Coronary artery (tissue), 2 donors: ENCODE measurements around the gene DCLRE1C.
"Not testable (repeated sequence)": the region's sequence is repeated elsewhere in the genome, so short reads cannot be mapped to it uniquely, and the experiment has no call there.

ENCODE experiments used
- DNase-seq: peaks from one replicate; pipeline ENCODE4 v3.0.0-alpha.2; 2017; ENCODE audit warnings: low spot score
- H3K27ac ChIP-seq, 2 donors: fragments of 200-600 bp; sonication (generic); one replicate each; pipeline ENCODE4 v1.5.1; 2016 to 2019
- H3K4me3 ChIP-seq: fragments of 200-600 bp; sonication (generic); 2 replicates; pipeline ENCODE4 v1.5.1; 2016; ENCODE audit warnings: mild to moderate bottlenecking, moderate library complexity
- TF ChIP-seq, protein P1 (sequence below): fragments of 200-600 bp; sonication (generic); IDR thresholded peaks from one replicate; pipeline ENCODE4 v1.5.1; 2019; ENCODE audit warnings: antibody characterized with exemption

Gene DCLRE1C

DNA sequence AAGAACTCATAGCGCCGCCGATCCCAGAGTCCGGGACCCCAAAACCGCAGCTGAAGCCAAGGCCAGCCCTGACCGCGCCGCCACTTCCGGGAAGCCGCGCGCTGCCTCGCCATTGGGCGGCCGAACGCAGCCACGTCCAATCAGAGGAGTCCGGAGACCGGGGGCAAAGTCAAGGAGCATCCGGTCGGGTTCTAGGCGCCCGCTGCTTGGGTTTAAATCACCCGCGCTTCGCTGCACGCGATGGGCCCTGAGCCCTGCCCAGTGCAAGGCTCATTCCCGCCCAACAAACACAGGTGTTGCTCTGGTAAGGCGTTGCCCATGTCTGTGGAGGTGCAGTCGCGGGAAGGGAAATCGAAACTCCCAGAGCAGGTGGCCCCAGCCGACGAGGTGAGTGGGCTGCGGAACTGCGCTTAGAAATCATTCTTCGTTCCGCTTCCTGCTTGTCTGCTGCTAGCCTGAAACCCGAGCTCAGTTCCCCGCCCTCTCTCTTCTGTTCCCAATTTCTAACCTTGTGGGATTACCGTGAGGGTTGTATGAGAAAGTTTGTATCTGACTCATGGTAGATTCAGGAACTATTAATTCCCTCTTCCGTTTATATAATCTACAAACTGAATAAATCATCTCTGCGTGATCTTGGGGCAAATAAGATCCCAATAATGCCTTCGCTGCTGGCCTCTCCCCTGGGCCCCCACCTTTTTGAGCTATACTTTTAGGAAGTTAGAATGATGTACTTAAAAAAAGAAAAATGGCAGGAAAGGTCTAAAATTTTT is at the start of gene DCLRE1C:
TSS of gene DCLRE1C (minus strand) at position 96 of the 770 bp plus-strand sequence. CDS start at position 10, 86 bp downstream.
- H3K4me3 ChIP-seq = peak within 1 kb of the TSS; percentile 91
- H3K27ac ChIP-seq = peak within 1 kb of the TSS; percentile 67 to 97
- TF ChIP-seq, protein P1, sequence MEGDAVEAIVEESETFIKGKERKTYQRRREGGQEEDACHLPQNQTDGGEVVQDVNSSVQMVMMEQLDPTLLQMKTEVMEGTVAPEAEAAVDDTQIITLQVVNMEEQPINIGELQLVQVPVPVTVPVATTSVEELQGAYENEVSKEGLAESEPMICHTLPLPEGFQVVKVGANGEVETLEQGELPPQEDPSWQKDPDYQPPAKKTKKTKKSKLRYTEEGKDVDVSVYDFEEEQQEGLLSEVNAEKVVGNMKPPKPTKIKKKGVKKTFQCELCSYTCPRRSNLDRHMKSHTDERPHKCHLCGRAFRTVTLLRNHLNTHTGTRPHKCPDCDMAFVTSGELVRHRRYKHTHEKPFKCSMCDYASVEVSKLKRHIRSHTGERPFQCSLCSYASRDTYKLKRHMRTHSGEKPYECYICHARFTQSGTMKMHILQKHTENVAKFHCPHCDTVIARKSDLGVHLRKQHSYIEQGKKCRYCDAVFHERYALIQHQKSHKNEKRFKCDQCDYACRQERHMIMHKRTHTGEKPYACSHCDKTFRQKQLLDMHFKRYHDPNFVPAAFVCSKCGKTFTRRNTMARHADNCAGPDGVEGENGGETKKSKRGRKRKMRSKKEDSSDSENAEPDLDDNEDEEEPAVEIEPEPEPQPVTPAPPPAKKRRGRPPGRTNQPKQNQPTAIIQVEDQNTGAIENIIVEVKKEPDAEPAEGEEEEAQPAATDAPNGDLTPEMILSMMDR = no peak
- peak; percentile 95 for DNase-seq

DNA sequence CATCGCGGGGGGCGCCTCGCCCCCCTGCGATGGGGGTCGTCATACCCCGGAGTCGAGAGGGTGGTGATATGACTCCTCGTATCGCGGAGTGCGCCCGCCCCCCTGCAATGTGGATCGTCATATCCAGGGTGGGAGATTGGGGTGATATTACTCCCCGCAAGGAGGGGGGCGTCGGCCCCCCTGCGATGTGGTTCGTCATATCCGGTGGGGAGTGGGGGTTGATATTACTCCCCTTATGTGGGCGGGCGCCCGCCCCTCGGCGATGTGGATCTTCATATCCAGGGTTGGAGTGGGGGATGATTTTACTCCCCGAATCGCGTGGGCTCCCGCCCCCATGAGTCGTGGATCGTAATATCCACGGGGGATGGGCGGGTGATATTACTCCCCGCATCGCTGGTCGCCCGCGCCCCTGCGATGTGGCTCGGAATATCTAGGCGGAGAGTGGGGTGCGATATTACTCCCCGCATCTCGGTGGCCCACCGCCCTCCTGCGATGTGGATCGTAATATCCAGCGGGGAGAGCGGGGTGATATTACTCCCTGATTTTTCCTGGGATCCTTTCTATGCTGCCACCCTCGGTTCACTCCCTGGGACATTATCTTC is 42.2 kb upstream of the DCLRE1C start:
- Histone ChIP-seq H3K27ac (no peak overlapping the region), H3K4me3 (no peak overlapping the region)
- no peak for DNase-seq
- TF ChIP-seq, protein P1 = no peak

DNA sequence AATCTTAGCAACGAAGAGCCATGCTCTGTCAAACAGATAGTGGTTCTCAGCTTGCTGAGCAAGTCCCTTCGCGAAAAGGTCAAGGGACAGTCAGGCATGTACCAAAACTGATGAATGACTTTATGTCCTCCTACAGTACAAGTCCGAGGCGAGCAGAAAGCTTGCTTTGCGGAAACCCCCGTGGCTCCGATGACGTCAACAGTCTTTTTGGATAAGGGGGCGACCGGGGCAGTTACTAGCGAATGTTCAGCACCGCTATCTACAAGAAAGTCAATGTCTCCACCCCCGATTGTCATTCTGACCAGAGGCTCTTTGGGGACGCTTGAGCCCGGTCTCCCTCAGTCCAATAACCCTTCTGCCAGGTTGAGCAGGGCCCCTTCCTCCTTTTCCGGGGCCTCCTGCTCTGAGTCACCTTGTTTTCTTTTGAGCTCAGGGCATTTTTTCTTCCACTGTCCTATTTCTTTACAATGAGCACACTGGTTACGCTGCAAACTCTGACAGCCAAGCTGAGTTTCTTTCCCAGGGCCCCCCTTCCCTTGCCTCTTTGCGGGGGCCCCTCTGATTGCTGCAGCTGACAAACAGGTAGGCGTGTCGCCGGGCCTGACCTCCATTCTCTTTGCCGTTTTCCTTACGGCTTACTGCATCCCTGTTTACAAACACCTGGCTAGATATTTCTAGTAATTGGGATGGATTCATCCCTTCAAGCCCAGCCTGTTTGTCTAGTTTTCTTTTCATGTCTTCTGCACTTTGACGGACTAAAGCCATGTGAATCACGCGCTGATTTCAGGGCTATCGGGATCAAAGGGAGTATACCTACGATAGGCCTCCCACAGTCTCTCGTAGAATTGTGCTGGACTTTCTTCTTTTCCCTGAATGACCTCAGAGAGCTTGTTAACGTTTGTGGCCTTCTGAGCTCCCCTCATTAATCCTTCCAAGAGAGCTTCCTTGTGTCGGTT is 39.9 kb upstream of the DCLRE1C start:
- not testable (repeated sequence) for H3K27ac ChIP-seq, DNase-seq, H3K4me3 ChIP-seq

DNA sequence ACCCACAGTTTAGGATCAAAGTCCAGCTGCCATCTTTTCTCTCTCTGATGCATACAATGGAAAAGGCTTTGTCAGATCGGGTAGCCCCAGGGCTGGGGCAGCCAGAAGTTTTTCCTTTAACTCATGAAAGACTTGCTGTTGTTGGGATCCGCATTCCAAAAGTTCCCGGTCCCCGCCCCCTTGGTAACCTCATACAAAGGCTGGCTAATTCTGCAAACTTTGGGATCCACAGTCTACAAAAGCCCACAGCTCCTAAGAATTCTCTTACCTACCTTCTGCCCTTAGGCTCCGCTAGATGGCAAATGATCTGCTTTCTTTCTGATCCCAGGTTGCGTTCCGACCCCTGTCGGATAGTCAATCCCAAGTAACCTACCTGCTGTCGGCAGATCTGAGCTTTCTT is 38.4 kb upstream of the DCLRE1C start:
- H3K27ac ChIP-seq, DNase-seq, H3K4me3 ChIP-seq: not testable (repeated sequence)

DNA sequence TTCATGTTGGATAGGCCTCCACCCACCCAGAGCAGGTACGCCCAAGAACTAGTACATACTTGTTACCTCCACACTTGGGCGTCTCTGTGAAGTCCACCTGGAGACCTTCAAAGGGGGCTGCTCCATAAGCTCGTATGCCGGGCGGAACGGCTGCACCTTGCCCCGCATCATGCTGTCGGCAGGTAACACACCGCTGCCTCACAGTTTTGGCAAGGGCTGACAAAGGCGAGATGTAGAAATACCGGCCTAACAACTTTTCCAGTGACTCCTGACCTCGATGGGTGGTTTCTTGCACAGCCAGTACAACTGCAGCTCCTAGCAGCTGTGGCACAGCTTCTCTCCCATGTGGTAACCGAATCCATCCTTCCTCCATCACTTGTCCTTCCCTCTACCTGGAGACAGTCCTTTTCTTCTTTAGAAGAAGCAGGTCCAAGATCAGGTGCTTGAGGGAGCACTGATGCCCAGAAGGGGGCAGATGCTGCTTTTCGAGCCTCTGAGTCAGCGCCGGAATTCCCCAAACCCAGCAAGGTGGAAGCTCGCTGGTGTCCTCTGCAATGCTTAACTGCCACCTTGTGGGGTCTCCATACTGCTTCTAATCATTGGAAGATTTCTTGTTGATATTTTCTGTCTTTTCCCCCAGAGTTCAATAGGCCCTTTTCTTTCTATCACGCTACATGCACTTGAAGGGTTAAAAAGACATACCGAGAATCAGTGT is 37.3 kb upstream of the DCLRE1C start:
- H3K4me3 ChIP-seq, H3K27ac ChIP-seq, DNase-seq: not testable (repeated sequence)

DNA sequence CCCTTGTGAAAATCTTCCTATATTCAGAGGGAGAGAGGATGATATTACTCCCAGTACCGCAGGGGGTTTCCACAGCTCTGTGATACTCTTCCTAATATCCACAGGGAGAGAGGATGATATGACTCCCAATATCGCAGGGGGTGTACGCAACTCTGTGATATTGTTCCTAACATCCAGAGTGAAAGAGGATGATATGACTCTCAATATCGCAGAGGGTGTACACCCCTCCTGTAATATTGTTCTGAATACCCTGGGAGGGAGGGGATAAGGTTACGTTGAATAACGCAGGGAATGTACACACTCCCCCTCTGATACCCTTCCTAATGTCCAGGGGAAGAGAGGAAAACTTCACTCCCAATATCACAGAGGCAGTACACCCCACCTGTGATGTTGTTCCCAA is 35.7 kb upstream of the DCLRE1C start:
- H3K27ac ChIP-seq, DNase-seq, H3K4me3 ChIP-seq: not testable (repeated sequence)

DNA sequence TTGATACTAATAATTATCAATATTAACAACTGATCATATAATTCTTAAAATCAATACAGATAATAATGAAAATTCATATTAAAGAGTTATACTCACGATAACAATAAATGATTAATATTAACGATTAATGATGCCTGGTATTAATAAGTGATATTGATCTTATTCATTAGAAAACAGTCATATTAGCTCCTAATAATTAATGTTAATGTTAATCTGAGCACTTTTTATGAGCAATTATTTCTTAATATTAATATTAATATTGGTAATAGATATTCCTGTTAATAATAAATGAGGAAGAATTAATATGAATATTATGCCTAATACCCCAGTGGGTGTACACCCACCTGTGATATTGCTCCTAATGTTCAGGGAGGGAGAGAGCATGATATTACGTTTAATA is 28.8 kb upstream of the DCLRE1C start:
- Histone ChIP-seq H3K4me3 (no peak overlapping the region), H3K27ac (no peak overlapping the region)
- no peak for DNase-seq
- TF ChIP-seq, protein P1 = no peak

DNA sequence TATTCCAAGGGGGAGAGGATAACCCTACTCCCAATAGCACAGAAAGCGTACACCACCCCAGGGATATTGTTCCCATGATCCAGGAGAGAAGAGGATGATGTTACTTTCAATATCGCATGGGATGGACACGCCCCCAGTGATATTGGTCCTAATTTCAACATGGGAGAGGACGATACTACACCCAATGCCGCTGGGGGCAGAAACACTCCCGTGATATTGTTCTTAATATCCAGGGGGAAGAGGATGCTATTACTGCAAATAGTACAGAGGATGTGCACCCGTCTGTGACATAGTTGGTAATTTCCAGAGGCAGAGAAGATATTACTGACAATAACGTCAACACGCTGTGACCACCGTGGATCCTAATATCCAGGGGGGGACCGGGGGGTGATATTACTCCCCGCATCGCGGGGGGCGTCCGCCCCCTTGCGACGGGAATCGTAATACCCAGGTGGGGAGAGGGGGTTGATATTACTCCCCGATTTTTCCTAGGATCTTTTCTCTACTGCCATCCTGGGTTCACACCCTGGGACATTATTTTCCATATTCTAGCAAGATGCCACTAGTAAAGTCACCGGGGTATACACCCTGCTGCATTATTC is 21.9 kb upstream of the DCLRE1C start:
- no peak for DNase-seq
- Histone ChIP-seq H3K27ac (no peak overlapping the region), H3K4me3 (no peak overlapping the region)
- TF ChIP-seq, protein P1 = no peak

DNA sequence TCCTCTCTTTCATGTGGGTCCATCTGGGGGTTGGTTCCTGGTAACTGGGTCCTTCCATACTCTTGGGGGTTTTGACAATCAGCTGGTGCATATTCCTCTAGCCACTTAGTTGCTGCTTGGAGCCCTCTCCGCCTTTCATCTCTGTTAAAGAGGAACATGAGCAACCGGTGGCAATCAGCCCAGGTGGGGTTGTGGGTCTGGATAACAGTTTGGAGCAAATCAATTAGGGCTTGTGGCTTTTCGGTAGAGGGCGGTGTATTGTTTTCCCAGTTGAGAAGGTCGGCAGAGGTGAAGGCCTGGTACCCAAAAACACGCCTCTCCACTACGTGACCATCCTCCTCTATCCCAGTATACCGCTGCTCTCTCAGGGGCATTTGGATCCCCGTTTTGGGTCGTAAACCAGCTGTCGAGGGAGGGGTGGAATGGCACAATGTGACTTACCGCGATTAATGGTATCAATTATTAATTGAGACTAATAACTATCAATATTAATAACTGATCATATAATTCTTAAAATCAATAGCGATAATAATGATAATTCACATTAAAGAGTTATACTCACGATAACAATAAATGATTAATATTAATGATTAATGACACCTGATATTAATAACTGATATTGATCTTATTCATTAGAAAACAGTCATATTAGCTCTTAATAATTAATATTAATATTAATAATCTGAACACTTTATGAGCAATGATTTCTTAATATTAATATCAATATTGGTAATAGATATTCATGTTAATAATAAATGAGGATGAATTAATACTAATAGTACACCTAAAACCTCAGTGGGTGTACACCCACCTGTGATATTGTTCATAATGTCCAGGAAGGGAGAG is 20.5 kb upstream of the DCLRE1C start:
- not testable (repeated sequence) for H3K27ac ChIP-seq, DNase-seq, H3K4me3 ChIP-seq
